NB4 (cell line): ENCODE measurements around the gene TOMM6.

Source experiments
- POLR2A ChIP-seq: IDR thresholded peaks from 2 replicates; pipeline ENCODE4 v1.6.1; 2011; ENCODE audit warnings: mild to moderate bottlenecking; ENCODE audit not compliant: insufficient read length; ENCODE audit errors: extremely low read depth
- TF ChIP-seq, protein P1 (sequence below): IDR thresholded peaks from one replicate; pipeline ENCODE4 v1.5.1; 2012; ENCODE audit warnings: low read depth, low read length

DNA sequence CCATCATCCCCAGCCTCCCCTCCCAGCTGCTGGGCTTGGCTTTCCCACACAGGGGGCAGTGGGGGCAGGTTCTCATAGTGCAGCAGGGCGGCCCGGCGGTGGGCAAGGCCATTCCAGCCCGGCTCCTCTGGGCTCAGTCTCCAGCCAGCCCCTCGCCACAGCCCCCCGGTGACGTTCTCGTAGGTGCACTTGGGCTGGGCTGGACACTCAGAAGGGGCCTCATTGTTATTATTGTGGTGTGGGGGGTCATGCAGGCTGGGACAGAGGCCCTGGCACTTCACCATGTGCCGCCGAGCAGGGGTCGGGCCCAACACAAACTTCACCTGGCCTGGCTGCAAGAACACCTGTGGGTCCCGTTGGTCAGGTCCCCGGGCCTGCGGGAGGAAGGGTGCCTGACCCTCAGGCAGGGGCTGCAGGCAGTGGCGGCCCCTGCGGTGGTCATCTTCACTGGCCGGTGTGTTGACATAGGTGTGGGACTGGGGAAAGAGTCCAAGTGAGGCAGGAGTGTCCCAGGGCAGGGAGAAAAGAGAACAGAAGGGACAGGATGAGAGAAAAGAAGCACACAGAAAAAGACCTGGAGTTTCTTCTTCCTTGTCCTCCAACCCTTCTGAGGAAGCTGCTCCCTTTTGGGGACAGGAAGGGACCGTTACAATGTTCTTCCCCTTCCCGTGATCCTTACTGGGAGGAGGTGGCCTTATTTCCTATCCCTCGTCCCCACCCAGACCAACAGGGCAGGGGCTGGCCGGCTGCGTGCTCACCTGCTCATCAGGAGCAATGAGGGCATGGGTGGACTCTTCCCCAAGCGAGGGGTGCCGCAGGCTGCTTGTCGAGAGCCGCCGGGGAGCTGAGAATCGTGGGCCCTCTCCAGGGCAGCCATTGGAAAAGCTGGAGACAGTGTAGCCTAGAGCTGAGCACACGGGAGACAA, 16.2 kb upstream of the TOMM6 start:
- no peak for TF ChIP-seq POLR2A
- TF ChIP-seq, protein P1, sequence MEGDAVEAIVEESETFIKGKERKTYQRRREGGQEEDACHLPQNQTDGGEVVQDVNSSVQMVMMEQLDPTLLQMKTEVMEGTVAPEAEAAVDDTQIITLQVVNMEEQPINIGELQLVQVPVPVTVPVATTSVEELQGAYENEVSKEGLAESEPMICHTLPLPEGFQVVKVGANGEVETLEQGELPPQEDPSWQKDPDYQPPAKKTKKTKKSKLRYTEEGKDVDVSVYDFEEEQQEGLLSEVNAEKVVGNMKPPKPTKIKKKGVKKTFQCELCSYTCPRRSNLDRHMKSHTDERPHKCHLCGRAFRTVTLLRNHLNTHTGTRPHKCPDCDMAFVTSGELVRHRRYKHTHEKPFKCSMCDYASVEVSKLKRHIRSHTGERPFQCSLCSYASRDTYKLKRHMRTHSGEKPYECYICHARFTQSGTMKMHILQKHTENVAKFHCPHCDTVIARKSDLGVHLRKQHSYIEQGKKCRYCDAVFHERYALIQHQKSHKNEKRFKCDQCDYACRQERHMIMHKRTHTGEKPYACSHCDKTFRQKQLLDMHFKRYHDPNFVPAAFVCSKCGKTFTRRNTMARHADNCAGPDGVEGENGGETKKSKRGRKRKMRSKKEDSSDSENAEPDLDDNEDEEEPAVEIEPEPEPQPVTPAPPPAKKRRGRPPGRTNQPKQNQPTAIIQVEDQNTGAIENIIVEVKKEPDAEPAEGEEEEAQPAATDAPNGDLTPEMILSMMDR, result no peak
